HG03432 (cell line): Measurements from ENCODE around the gene PLPPR3.

Experiments
- ATAC-seq: cut with Tn5 transposase; IDR thresholded peaks from one replicate; pipeline ENCODE4 v1.9.1; 2021; ENCODE audit warnings: mild to moderate bottlenecking, moderate library complexity; ENCODE audit not compliant: unreplicated experiment

The PLPPR3 gene

GRCh38 chr19:797528-798414 lies 24.0 kb downstream of the PLPPR3 start:
- peak; percentile 47 for ATAC-seq

- ATAC-seq: peak; percentile 74
Measured at GRCh38 chr19:796692-797527, 24.8 kb downstream of the PLPPR3 start, which contains the start of gene PTBP1. TSS of gene PTBP1 (plus strand) at chr19:797452. CDS start at chr19:797498, 46 bp downstream.

- ATAC-seq: no peak
Measured at GRCh38 chr19:795691-796581, 25.8 kb downstream of the PLPPR3 start.

GRCh38 chr19:795073-795611 lies 26.6 kb downstream of the PLPPR3 start:
- no peak for ATAC-seq

- no peak for ATAC-seq
Measured at GRCh38 chr19:793806-794205, 27.9 kb downstream of the PLPPR3 start.

- ATAC-seq: no peak
Measured at GRCh38 chr19:792306-792885, 29.4 kb downstream of the PLPPR3 start.

GRCh38 chr19:791567-792305 lies 30.0 kb downstream of the PLPPR3 start:
- no peak for ATAC-seq

- no peak for ATAC-seq
Measured at GRCh38 chr19:791007-791566, 30.7 kb downstream of the PLPPR3 start.

- no peak for ATAC-seq
Measured at GRCh38 chr19:789701-790060, 32.1 kb downstream of the PLPPR3 start.

GRCh38 chr19:788983-789700 lies 32.6 kb downstream of the PLPPR3 start:
- ATAC-seq: no peak

- no peak for ATAC-seq
Measured at GRCh38 chr19:788686-788982, 33.1 kb downstream of the PLPPR3 start.

- no peak for ATAC-seq
Measured at GRCh38 chr19:787536-787935, 34.2 kb downstream of the PLPPR3 start.

GRCh38 chr19:784541-784940 lies 37.2 kb downstream of the PLPPR3 start:
- no peak for ATAC-seq

GRCh38 chr19:782878-783668 lies 38.7 kb downstream of the PLPPR3 start:
- no peak for ATAC-seq

GRCh38 chr19:782185-782877 lies 39.4 kb downstream of the PLPPR3 start:
- no peak for ATAC-seq

GRCh38 chr19:781800-782184 lies 40.0 kb downstream of the PLPPR3 start:
- ATAC-seq: no peak

GRCh38 chr19:780935-781334 lies 40.8 kb downstream of the PLPPR3 start:
- ATAC-seq: no peak
